Kidney capillary endothelial cell (primary cell): Measurements from ENCODE around the gene PHKG2.
A peak's percentile ranks its signal among the peaks of the same experiment; 100 is the strongest.

Experiments
- DNase-seq: peaks from one replicate; pipeline ENCODE4 v3.0.0-alpha.2; 2018; ENCODE audit warnings: low spot score

Gene PHKG2

DNA sequence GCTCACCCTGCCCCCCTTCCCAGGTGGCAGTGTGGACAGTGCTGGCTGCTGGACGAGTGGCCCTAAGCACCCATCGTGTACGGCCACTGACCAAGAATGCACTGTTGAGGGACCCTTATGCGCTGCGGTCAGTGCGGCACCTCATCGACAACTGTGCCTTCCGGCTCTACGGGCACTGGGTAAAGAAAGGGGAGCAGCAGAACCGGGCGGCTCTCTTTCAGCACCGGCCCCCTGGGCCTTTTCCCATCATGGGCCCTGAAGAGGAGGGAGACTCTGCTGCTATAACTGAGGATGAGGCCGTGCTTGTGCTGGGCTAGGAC, 8.5 kb downstream of the PHKG2 start:
- DNase-seq: no peak

DNA sequence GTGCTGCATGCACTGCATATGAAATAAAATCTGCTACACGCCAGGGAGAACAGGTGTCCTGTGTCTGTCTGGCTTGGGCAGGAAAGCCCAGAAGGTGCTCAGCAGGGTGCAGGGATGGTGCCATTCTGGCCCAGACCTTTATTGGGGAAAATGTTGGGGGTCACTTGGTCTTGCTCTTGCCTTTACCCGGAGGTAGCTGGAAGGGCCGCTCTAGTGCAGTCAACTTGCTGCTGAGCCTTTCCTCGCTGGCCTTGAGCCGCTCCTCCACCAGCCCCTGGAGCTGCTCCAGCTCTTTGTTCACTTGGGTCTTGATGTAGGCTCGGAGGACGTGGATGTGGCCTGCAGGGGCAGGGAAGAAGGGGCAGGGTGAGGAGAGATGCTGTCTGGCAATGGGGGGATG, 9.1 kb downstream of the PHKG2 start:
- no peak for DNase-seq

DNA sequence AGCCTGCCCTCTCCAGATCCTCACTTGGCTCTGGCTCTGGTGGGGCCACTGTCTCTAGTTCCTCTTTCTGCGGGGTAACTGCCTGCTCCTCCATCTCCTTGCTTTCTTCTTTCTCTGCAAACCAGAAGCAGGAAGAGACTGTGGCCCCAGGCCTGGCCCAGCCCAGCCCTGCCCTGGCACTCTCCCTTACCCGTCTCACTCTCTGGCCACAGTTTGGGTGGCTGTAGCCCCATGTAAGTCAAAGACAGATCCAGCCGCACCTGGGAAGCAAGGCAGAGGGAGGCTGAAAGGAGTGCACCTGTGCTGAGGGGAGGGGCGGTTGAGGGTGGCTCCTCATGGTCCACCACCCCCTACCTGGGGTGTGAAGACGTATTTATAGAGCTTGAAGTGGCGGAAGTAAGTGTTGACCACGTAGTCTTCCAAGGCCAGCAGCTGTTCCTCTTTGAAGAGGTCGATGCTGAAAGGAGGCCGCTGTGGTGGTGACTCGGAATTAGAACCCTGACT, 10.8 kb downstream of the PHKG2 start:
- DNase-seq: no peak

DNA sequence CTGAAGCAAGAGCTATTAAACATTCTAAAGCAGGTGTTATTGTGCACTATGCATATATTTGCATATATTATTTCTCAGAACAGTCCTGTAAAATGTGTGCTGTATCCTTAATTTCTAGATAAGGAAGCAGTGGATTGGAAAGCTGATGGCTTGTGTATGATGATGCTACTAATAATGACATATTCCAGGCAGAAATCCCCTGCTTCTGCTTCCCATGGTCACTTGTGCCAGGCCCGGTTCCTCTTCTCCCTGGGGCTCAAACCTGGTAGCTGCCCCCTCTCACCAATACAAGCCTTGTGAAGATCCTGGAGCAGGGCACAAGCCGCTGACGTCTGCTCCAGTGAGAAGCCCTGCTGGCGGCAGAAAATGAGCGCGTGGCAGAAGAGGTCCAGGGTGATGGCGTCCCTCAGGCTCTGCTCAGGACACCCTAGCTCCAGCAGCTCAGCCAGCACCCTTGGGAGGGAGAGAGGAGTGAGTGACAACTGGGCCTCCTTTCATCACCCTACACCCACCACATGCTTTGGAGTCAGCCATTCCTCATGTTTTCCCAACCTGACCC, 11.9 kb downstream of the PHKG2 start:
- no peak for DNase-seq

DNA sequence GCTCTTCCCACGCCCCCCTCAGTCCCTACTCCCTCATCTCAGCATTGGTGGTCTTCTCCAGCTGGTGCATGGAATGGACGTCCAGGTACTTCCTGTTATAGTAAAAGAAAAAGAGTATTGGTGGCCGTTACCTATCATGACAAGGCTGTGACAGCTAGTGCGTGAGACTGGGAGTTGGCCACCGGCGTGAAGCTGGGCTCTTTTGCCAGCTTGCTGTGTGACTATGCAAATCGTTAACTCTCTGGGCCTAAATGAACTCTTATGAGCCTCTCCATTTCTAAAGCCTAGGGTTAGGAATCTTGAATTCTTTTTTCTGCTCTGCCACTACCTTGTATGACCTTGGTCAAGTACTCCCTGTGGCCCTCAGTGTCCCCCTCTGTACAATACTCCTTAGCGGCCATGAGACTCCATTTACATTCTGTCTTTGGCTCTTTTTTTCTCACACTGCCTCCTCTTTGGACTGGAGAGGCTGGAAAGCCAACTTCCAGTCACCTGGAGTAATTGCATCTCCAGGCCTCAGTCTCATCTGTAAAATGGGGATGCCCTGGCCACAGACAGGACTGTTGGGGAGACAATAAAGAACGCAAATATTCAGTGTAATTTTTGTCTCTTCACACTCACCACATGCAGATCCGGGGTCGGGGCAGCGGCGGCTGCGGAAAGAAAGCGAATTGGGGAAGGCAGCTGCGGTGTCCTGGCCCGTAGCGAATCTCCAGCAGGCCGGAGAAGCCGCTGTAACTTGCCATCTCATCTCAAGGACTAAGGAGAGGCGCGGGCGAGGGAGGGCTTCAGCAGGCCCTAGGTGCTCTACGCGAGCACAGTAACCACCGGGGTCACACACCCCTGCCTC, 12.6 kb downstream of the PHKG2 start:
- no peak for DNase-seq

DNA sequence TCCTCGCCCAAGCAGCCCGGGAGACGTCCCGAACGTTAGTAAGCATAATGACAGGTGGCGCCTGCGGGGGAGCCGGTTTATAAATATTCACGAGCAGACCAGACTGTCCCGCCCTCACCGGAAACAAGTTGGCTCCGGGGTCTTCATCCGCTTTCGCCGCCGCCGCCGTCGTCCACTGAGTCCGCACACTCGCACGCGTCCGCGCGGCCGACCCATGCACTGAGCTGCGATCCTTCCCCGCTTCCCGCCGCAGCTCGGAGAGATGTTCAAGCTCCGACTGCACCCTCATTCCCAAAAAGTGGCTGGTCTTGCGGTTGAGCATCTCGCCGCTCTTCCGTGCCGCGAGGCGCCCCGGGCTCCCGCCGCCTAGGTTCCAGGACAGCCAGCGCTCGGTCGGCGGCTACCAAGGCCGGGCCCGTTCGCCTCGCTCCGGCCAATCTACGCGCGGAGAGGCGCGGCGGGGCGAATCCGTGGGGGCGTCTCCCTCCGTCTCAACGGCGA, 13.3 kb downstream of the PHKG2 start:
- peak; percentile 65 for DNase-seq

DNA sequence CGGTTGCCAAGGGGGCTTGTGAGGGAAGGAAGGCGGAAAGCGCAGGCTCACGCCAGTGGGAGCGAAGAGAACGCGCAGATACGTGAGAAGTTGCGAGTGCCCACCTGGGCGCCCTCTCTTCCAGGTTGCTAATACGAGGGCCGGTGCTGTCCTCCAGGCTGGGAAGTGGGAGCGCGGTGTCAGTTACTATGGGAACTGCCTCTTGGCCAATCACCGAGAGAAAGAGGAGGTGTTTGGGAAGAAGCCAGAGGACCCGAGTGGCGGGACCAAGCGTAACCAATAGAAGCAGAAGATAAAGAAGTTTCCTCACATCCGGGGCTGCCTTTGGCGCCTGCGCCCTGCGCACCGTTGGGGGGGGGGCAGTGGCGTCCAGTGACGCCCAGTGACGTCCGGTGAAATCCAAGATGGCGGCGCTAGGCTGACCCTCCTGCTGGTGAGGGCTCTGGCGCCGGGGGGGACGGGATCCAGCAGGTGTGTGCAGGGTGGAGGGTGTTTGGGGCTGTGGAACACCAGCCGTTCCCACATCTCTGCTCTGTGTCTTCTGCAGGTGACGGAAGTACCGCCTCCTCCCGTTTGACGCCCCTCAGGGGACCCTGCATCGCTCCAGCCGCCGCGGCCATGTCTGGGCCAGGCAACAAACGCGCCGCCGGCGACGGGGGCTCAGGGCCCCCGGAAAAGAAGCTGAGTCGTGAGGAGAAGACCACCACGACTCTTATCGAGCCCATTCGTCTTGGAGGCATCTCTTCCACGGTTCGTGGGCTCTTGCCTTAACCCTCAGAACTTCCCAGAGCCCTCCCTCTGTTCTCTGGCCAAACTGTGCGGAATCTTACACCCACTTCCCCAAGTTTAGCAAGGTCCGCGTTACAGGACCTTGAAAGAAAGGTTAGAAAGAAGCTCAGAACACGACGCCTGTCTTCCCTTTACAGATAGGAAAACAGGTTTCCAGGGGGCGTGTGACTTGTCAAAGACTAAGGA, 14.0 kb downstream of the PHKG2 start, which contains the start of the genes CFAP119 and RNF40:
CFAP119 (minus strand) TSS at position 135 of the 975 bp plus-strand sequence. CDS start 314 bp downstream, outside the sequence.
RNF40 (plus strand) TSS at position 395 of the 975 bp plus-strand sequence; CDS start at position 619, 224 bp downstream.
- peak; percentile 96 for DNase-seq

DNA sequence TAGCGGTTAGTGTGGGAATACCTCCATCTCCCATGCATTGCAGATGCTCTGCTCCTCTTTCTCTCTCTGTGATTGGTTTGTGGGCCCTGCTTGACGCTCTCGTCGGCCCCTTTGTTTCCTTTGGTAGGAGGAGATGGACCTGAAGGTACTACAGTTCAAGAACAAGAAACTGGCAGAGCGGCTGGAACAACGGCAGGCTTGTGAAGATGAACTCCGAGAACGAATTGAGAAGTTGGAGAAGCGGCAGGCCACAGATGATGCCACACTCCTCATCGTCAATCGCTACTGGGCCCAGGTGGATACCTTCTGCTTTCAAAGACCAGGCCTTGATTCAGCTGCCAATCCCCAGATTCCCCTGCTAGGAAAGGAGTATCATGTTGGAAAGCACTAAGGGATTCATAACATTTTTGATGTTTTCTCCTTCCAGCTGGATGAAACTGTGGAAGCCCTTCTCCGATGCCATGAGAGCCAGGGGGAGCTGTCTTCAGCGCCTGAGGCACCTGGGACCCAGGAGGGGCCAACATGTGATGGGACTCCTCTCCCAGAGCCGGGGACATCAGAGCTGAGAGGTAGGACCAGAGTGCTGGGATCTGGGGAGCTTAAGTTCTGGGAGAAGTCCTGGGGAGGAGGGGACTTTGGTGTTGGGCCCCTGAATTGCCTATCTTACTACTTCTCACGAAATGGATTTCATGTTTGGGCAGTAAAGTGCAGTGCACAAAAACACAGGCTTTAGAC, 14.9 kb downstream of the PHKG2 start:
- no peak for DNase-seq

DNA sequence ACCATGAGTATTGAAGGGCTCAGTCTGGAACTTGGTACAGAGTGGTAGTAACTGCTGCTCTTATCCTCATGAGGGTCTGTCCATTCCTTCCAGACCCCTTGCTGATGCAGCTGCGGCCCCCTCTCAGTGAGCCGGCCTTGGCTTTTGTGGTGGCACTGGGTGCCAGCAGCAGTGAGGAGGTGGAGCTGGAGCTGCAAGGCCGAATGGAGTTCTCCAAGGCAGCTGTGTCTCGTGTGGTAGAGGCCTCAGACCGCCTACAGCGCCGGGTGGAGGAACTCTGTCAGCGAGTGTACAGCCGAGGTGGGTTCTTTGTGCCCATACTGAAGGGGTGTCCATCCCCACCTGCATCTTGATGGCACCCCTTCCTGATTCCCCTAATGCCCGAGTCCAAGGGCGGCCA, 15.9 kb downstream of the PHKG2 start:
- DNase-seq: no peak

DNA sequence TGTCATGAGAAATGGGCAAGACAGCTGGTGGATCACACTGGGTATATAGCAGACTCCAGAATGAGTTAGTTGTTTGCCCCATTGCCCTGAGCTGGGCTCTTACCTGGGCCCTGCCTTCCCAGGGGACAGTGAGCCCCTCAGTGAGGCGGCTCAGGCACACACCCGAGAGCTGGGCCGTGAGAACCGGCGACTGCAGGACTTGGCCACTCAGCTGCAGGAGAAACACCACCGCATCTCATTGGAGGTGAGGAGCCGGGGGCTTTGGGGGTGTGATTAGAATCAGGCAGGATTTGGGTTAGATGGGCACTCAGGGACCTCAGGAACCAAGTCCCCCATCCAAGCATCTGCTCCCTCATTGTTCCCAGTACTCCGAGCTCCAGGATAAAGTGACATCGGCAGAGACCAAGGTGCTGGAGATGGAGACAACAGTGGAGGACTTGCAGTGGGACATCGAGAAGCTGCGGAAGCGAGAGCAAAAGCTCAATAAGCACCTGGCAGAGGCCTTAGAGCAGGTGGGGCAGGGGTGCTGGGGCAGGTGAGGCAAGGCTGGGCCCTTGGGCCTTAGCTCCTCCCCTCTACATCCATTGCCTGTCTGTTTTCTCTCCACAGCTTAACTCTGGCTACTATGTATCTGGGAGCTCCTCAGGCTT, 16.7 kb downstream of the PHKG2 start:
- DNase-seq: no peak

DNA sequence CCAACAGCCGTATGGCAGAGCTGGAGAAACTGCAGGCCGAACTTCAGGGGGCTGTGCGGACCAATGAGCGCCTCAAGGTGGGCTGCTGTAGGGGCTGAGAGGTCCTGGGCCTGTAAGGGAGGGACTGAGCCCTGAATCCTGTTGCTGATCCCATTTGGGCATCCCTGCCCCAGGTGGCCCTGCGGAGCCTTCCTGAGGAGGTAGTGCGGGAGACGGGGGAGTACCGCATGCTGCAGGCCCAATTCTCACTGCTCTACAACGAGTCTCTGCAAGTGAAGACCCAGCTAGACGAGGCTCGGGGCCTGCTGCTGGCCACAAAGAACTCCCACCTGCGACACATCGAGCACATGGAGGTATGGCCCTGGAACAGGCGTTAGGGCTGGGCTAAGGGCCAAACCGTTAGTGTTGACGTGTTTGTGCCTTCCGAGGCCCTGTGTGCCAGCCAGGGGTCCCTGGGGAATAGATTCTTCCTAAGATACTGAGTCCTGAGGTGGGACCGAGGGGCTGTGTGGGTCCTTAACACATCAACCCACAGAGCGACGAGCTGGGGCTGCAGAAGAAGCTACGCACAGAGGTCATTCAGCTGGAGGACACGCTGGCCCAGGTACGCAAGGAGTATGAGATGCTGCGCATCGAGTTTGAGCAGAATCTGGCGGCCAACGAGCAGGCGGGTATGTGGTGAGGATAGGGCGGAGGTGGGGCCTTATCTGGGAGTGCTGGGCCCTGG, 18.1 kb downstream of the PHKG2 start:
- no peak for DNase-seq

DNA sequence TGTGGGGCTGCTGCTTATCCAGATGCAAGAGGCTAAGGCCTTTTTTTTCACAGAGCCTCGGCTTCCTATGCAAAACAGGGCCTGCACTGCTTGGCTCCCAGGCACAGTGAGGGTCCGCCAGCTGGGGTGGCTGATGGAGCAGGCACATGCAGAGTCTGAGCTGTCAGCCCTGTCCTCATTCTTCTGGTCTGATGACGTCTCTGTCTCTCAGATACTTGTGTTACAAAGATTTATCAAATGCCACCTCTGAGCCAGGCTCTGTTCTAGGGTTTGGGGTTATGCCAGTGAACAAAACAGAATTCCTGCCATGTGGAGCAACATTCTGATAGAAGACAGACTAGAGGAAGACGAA, 18.7 kb downstream of the PHKG2 start:
- no peak for DNase-seq

DNA sequence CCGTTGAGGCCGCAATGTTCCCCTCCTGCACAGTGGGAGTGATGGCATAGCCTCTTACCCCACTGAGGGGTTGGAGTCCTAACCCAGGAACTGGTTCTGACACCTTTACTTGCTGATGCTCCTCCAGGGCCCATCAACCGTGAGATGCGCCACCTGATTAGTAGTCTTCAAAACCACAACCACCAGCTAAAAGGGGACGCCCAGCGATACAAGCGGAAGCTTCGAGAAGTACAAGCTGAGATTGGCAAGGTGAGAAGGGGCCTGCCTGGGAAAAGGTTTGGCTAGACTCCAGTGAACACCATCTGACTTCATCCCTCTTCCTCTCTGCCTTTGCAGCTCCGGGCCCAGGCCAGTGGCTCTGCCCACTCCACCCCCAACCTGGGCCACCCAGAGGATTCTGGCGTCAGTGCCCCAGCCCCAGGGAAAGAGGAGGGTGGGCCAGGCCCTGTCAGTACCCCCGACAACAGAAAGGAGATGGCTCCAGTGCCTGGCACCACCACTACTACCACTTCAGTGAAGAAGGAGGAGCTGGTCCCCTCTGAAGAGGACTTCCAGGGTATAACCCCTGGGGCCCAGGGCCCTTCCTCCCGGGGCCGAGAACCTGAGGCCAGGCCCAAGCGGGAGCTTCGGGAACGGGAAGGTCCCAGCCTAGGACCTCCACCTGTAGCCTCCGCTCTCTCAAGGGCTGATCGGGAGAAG, 19.7 kb downstream of the PHKG2 start:
- DNase-seq: no peak

DNA sequence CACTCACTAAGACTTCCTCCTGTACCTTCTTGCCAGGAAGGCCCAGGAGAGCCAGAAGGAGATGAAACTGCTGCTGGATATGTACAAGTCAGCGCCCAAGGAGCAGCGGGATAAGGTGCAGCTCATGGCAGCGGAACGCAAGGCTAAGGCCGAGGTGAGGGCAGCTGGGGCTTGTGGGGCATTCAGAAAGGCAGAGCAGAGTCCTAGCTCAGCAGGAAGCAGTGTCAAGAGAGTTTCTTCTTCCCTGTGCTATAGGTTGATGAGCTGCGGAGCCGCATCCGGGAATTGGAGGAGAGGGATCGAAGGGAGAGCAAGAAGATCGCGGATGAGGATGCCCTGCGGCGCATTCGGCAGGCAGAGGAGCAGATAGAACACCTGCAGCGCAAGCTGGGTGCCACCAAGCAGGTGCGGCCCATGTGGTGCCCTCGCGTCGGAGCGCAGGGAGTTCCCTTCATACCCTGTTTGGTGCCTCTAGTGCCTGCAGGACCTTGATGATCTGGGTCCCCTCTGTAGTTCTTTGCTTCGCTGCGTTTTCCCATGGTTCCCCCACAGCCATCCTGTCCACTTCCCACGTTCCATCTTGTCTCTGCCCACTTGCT, 20.5 kb downstream of the PHKG2 start:
- DNase-seq: no peak

DNA sequence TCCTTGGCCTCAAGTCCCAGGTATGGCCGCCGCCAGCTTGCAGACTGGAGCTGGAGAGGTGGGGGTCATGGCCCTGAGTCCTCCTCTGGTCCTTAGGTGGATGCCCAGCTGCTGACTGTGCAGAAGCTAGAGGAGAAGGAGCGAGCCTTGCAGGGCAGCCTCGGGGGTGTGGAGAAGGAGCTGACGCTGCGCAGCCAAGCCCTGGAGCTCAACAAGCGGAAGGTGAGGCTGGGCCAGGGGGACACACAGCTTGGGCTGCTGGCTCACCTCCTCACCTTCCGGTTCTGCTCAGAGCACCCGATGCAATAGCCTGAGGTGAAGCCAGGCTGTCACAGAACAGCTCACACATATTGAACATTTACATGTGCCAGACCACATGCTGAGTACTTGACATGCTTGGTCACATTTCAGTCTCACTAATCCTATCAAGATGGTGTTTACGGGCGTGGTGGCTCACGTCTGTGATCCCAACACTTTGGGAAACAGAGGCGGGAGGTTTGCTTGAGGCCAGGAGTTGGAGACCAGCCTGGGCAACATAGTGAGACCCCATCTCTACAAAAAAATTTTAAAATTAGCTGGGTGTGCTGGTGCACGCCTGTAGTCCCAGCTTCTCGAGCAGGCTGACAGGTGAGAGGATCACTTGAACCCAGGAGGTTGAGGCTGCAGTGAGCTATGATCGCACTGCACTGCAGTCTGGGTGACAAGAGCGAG, 21.3 kb downstream of the PHKG2 start:
- no peak for DNase-seq

DNA sequence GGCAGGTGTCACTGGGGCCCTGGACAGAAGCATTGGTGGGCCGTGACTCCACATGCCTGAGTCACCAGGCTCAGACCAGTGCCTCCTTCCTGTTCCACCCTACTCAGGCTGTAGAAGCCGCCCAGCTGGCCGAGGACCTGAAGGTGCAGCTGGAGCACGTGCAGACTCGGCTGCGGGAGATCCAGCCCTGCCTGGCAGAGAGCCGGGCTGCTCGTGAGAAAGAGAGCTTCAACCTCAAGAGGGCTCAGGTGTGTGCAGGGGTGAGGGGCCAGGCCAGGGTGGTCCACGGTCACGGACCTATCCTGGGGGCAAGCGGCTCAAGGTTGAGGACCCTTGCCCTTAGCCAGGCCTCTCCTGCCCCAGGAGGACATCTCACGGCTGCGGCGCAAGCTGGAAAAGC, 23.5 kb downstream of the PHKG2 start:
- DNase-seq: no peak

DNA sequence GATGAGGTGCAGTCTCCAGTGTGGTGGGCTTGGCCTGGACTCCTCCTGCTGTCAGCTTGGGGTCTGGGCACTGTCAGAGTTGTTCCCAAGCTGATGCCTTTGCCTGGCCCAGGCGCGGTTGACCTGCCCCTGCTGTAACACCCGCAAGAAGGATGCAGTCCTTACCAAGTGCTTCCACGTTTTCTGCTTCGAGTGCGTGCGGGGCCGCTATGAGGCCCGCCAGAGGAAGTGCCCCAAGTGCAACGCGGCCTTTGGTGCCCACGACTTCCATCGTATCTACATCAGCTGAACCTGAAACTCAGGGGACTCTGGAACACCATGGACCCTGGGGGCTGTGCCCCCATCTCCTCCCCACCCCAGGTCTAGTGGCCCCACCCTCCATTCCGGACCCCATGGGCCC, 25.6 kb downstream of the PHKG2 start:
- no peak for DNase-seq

DNA sequence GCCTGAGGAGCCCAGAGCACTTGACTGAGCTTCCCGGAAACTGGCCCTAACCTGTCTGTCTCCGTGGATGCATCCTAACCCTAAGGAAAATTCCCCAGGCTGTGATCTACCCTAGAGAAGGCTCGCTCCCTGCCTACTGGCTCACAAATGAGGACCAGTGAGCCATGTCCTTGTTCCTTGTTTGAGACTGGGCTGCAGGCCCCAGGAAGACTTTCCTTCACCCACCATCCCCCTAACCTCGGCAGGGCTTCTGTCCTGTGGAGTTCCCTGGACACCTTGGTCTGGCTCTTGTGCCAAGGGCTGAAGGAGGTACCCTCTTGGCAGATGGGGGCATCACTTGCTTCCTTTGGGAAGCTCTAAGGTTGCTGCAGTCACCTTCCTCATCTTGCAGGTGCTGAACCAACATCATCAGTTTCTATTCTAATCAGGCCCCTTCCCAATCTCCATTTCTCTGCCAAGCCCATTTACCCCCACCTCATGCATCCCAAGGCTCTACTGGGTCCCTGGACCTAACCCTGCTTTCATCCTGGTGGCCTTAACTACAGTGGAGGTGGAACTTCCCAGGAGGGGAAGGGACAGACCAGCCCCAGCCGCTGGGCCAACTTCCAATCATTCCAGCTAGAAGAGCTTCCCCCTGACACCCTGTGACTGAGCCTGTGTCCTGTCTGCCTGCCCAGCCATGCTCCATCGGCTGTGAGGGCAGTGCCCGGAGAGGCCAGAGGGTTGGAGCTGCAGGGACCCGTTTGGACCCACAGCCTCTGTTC, 26.3 kb downstream of the PHKG2 start:
- DNase-seq: no peak
